HepG2 (cell line): ENCODE results near the gene TXNL4B.

Experiments
- FOXA1 ChIP-seq, 2 experiments: fragments of 450-650 bp in 1 of 2; sonication (generic) in 1 of 2; formaldehyde crosslinking in 1 of 2; IDR thresholded peaks; 2 replicates each; pipeline versions ENCODE4 v1.4.0 to v1.6.1; 2016 to 2020; ENCODE audit warnings: missing genetic modification reagents in 1 of 2
- HCFC1 ChIP-seq: fragments of 150-350 bp; IDR thresholded peaks from 2 replicates; pipeline ENCODE4 v1.6.1; 2014; ENCODE audit warnings: low read depth, low read length
- TEAD2 ChIP-seq: sonication (generic); formaldehyde crosslinking; IDR thresholded peaks from 2 replicates; pipeline ENCODE4 v1.9.0; 2021; ENCODE audit warnings: missing genetic modification reagents
- ZNF317 ChIP-seq: sonication (generic); formaldehyde crosslinking; IDR thresholded peaks from 2 replicates; pipeline ENCODE4 v1.5.0; 2020; ENCODE audit warnings: mild to moderate bottlenecking, missing genetic modification reagents
- TF ChIP-seq, protein P1 (sequence below): sonication (generic); formaldehyde crosslinking; IDR thresholded peaks from 2 replicates; pipeline ENCODE4 v1.8.0; 2022; ENCODE audit warnings: mild to moderate bottlenecking, missing genetic modification reagents; ENCODE audit not compliant: insufficient replicate concordance

DNA sequence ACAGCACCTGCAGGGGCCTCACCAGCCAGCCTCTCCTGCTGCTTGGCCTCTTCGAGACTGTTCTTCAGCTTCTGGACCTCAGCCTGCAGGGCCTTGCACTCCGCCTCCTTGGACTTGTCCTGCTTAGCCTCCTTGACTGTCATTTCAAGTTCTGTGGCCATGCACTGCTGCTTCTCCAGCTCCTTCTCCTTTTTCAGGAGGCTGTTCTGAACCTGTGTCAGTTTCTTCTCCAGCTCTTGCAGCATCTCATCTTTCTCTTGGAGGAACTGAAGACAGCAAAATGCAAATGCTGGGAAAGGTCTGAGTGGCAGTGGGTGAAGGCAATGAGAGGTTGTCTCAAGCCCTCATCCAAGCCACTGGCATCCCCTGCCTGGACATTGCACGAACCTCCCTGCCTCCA lies 39.3 kb upstream of the TXNL4B start:
- no peak for TF ChIP-seq FOXA1 (IDR thresholded peaks at IDR 0.05)
- TF ChIP-seq FOXA1 (CRISPR knock-in tag; IDR thresholded peaks at IDR 0.05), result no peak
- TF ChIP-seq TEAD2 (CRISPR knock-in tag), result no peak
- TF ChIP-seq, protein P1, sequence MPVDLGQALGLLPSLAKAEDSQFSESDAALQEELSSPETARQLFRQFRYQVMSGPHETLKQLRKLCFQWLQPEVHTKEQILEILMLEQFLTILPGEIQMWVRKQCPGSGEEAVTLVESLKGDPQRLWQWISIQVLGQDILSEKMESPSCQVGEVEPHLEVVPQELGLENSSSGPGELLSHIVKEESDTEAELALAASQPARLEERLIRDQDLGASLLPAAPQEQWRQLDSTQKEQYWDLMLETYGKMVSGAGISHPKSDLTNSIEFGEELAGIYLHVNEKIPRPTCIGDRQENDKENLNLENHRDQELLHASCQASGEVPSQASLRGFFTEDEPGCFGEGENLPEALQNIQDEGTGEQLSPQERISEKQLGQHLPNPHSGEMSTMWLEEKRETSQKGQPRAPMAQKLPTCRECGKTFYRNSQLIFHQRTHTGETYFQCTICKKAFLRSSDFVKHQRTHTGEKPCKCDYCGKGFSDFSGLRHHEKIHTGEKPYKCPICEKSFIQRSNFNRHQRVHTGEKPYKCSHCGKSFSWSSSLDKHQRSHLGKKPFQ, result no peak
- no peak for TF ChIP-seq HCFC1
- TF ChIP-seq ZNF317 (CRISPR knock-in tag), result no peak
